T-cell (primary cell): ENCODE data around the gene PSMC3. TPM values are rescaled to one million over a fixed set of nuclear protein-coding genes. Genes with fewer than 3 reads are reported as not detected.
A peak's percentile ranks its signal among the peaks of the same experiment; 100 is the strongest.
"Not testable (repeated sequence)": the region's sequence is repeated elsewhere in the genome, so short reads cannot be mapped to it uniquely, and the experiment has no call there.

Source experiments
- ATAC-seq, 4 experiments: fragments of 200-7000 bp in 3 of 4; fragments of 150-1000 bp in 1 of 4; cut with Tn5 transposase; replicated peaks in 1 of 4; 1 replicate in 3 of 4; 2 replicates in 1 of 4; pipeline ENCODE4 v1.10.0; 2021; ENCODE audit warnings: moderate library complexity in 3 of 4, mild to moderate bottlenecking in 2 of 4, moderate number of reproducible peaks in 1 of 4
- CTCF ChIA-PET, 2 donors: fragments of 300-600 bp; sonication (Branson Sonifier 250); formaldehyde crosslinking; loops; one replicate each; lab custom pipeline; 2022; ENCODE audit warnings: antibody characterized with exemption in 2 of 2; lab: Charles Lee
- POLR2A ChIA-PET, 2 donors: fragments of 300-600 bp; sonication (Branson Sonifier 250); formaldehyde crosslinking; loops; one replicate each; lab custom pipeline; 2022; ENCODE audit warnings: antibody characterized with exemption in 2 of 2; lab: Charles Lee
- DNase-seq, 35 experiments: peaks; one replicate each; pipeline versions ENCODE4 v3.0.0 to v3.0.0-alpha.2; 2013 to 2023
- H3K27ac ChIP-seq: one replicate; pipeline ENCODE4 v1.5.1; 2013; ENCODE audit warnings: low read length
- H3K27me3 ChIP-seq, 2 experiments: replicated peaks in 1 of 2; 1 replicate in 1 of 2; 2 replicates in 1 of 2; pipeline versions ENCODE4 v1.6.1 to v1.7.0; 2013; ENCODE audit warnings: low read length in 1 of 2, mixed read lengths in 1 of 2; ENCODE audit not compliant: control insufficient read depth in 2 of 2, insufficient read depth in 2 of 2; ENCODE audit errors: extremely low read depth in 1 of 2
- H3K36me3 ChIP-seq, 2 donors: 1 replicate in 1 of 2; 2 replicates in 1 of 2; pipeline versions ENCODE4 v1.6.1 to v1.7.0; 2013; ENCODE audit warnings: low read length in 1 of 2; ENCODE audit not compliant: control insufficient read depth in 2 of 2, insufficient read depth in 1 of 2; ENCODE audit errors: extremely low read depth in 1 of 2
- H3K4me1 ChIP-seq, 2 experiments: 1 replicate in 1 of 2; 2 replicates in 1 of 2; pipeline versions ENCODE4 v1.6.1 to v1.7.0; 2013; ENCODE audit warnings: low read length in 2 of 2, mixed read lengths in 1 of 2; ENCODE audit not compliant: insufficient read depth in 2 of 2, control insufficient read depth in 1 of 2; ENCODE audit errors: extremely low read depth in 1 of 2
- H3K4me3 ChIP-seq, 2 donors: 1 replicate in 1 of 2; 2 replicates in 1 of 2; pipeline versions ENCODE4 v1.5.1 to v1.7.0; 2013; ENCODE audit warnings: mild to moderate bottlenecking in 2 of 2, low read length in 1 of 2, moderate library complexity in 1 of 2; ENCODE audit not compliant: control insufficient read depth in 1 of 2; ENCODE audit errors: extremely low read depth in 1 of 2
- H3K9me3 ChIP-seq: 2 replicates; pipeline ENCODE4 v1.7.0; 2013
- H3K27ac Mint-ChIP-seq, 2 donors: one replicate each; pipeline ENCODE4 v1.8.0; 2020 to 2021; ENCODE audit warnings: mild to moderate bottlenecking in 2 of 2, mixed read lengths in 2 of 2
- H3K27me3 Mint-ChIP-seq, 2 donors: one replicate each; pipeline ENCODE4 v1.8.0; 2021 to 2022; ENCODE audit warnings: mixed read lengths in 2 of 2
- H3K36me3 Mint-ChIP-seq: one replicate; pipeline ENCODE4 v1.8.0; 2021; ENCODE audit warnings: mixed read lengths
- H3K4me1 Mint-ChIP-seq, 3 donors: one replicate each; pipeline ENCODE4 v1.8.0; 2020 to 2022; ENCODE audit warnings: mixed read lengths in 3 of 3, mild to moderate bottlenecking in 1 of 3
- H3K4me3 Mint-ChIP-seq, 3 donors: one replicate each; pipeline ENCODE4 v1.8.0; 2020 to 2022; ENCODE audit warnings: mild to moderate bottlenecking in 3 of 3, mixed read lengths in 3 of 3, moderate library complexity in 3 of 3
- H3K9me3 Mint-ChIP-seq, 3 donors: one replicate each; pipeline ENCODE4 v1.8.0; 2020 to 2022; ENCODE audit warnings: mixed read lengths in 3 of 3
- WGBS: methylation state at CpG from one replicate; pipeline ENCODE4 v1.1.5; 2013; ENCODE audit warnings: missing lambda C conversion rate; ENCODE audit not compliant: insufficient coverage; 5-methylcytosine and 5-hydroxymethylcytosine counted together
- total RNA-seq, 35 experiments: library from RNA in 6 of 35; stranded (reverse) in 6 of 35; fragments of 120-200 nt in 1 of 35; gene quantifications; one replicate each; pipeline versions ENCODE4 v1.2.1 to v1.2.4 and lab custom pipeline; 2013 to 2026

The PSMC3 gene
- total RNA-seq, 5 donors from 2014 or later (not counting 1 experiment from before 2014, with no cell fraction given) = 48.6 to 64.4 (median 55.0) TPM

- H3K27me3 ChIP-seq = no peaks in the 10 kb centered on the region
- H3K36me3 ChIP-seq = peaks cover 18 to 70% of the 10 kb centered on the region in 2 donors
- H3K4me3 Mint-ChIP-seq = no peak overlapping the region
- peaks cover 0 to 7% of the 10 kb centered on the region in 2 experiments for H3K4me1 ChIP-seq
- peak overlapping the region in 1 of 2 donors; percentile 11 for H3K27ac Mint-ChIP-seq
- H3K9me3 Mint-ChIP-seq = no peaks in the 10 kb centered on the region
- peaks cover 38% of the 10 kb centered on the region for H3K36me3 Mint-ChIP-seq
- H3K9me3 ChIP-seq = no peaks in the 10 kb centered on the region
- ATAC-seq = no peak
- no peak overlapping the region for H3K4me3 ChIP-seq
- CTCF ChIA-PET = interaction anchor here in 1 of 2 donors (1.4 kb wide), 1 partner anchor 12 kb away, joined by 5 read pairs; no protein-coding TSS in a partner anchor
- 95% methylated on average over 2 of the region's 4 CpGs for WGBS
- DNase-seq = no peak
- POLR2A ChIA-PET = no interaction called here
- peaks cover 4 to 11% (median 6%) of the 10 kb centered on the region in 3 donors for H3K4me1 Mint-ChIP-seq
- no peaks in the 10 kb centered on the region for H3K27me3 Mint-ChIP-seq
- H3K27ac ChIP-seq = no peak overlapping the region
Observed at GRCh38 chr11:47466701-47467250, 40.5 kb upstream of the PSMC3 start.

GRCh38 chr11:47466201-47466600 lies 40.0 kb upstream of the PSMC3 start:
- ChIA-PET CTCF (interaction anchor here in 1 of 2 donors (0.5 to 1.4 kb wide), 2 partner anchors 9 to 12 kb away, joined by 3 to 5 read pairs; no protein-coding TSS in a partner anchor), POLR2A (no interaction called here)
- 100% methylated on average over 1 of the region's 5 CpGs for WGBS
- H3K4me1 ChIP-seq = peaks cover 0 to 7% of the 10 kb centered on the region in 2 experiments
- Mint-ChIP-seq H3K4me3 (no peak overlapping the region), H3K27me3 (no peaks in the 10 kb centered on the region), H3K27ac (no peak overlapping the region), H3K36me3 (peaks cover 34% of the 10 kb centered on the region), H3K9me3 (no peaks in the 10 kb centered on the region), H3K4me1 (peaks cover 4 to 11% (median 6%) of the 10 kb centered on the region in 3 donors)
- no peaks in the 10 kb centered on the region for H3K27me3 ChIP-seq
- H3K4me3 ChIP-seq = no peak overlapping the region
- ATAC-seq (no peak), DNase-seq (no peak)
- peaks cover 16 to 65% of the 10 kb centered on the region in 2 donors for H3K36me3 ChIP-seq
- H3K9me3 ChIP-seq = no peaks in the 10 kb centered on the region
- H3K27ac ChIP-seq = no peak overlapping the region

- Histone ChIP-seq H3K36me3 (peaks cover 16 to 48% of the 10 kb centered on the region in 2 donors), H3K27me3 (no peaks in the 10 kb centered on the region), H3K4me3 (no peak overlapping the region), H3K4me1 (peaks cover 0 to 7% of the 10 kb centered on the region in 2 experiments), H3K9me3 (no peaks in the 10 kb centered on the region), H3K27ac (no peak overlapping the region)
- ATAC-seq (no peak), DNase-seq (no peak)
- Mint-ChIP-seq H3K9me3 (no peaks in the 10 kb centered on the region), H3K4me1 (peaks cover 0 to 9% (median 8%) of the 10 kb centered on the region in 3 donors), H3K4me3 (no peak overlapping the region), H3K27me3 (no peaks in the 10 kb centered on the region), H3K36me3 (peaks cover 28% of the 10 kb centered on the region), H3K27ac (no peak overlapping the region)
- POLR2A ChIA-PET = no interaction called here
- WGBS = no CpG with 5 or more reads among the region's 5 CpGs
- CTCF ChIA-PET = no interaction called here
Observed at GRCh38 chr11:47464483-47464882, 38.2 kb upstream of the PSMC3 start.

GRCh38 chr11:47461876-47462275 lies 35.6 kb upstream of the PSMC3 start:
- H3K4me1 ChIP-seq = no peaks in the 10 kb centered on the region
- H3K27ac ChIP-seq = no peak overlapping the region
- no peak overlapping the region for H3K4me3 ChIP-seq
- H3K9me3 Mint-ChIP-seq = no peaks in the 10 kb centered on the region
- 93% methylated on average over 2 of the region's 7 CpGs for WGBS
- peaks cover 0 to 6% (median 0%) of the 10 kb centered on the region in 3 donors for H3K4me1 Mint-ChIP-seq
- H3K36me3 ChIP-seq = peaks cover 10 to 25% of the 10 kb centered on the region in 2 donors
- ATAC-seq (no peak), DNase-seq (no peak)
- H3K27me3 Mint-ChIP-seq = no peaks in the 10 kb centered on the region
- H3K36me3 Mint-ChIP-seq = peaks cover 14% of the 10 kb centered on the region
- ChIA-PET POLR2A (no interaction called here), CTCF (no interaction called here)
- no peaks in the 10 kb centered on the region for H3K27me3 ChIP-seq
- peak overlapping the region in 1 of 2 donors; percentile 4 for H3K27ac Mint-ChIP-seq
- no peak overlapping the region for H3K4me3 Mint-ChIP-seq
- no peaks in the 10 kb centered on the region for H3K9me3 ChIP-seq

- H3K4me1 Mint-ChIP-seq = peaks cover 0 to 6% (median 0%) of the 10 kb centered on the region in 3 donors
- ChIA-PET CTCF (no interaction called here), POLR2A (no interaction called here)
- Histone ChIP-seq H3K27me3 (no peaks in the 10 kb centered on the region), H3K27ac (no peak overlapping the region), H3K36me3 (peaks cover 8 to 16% of the 10 kb centered on the region in 2 donors), H3K4me1 (no peaks in the 10 kb centered on the region), H3K4me3 (no peak overlapping the region), H3K9me3 (no peaks in the 10 kb centered on the region)
- peak overlapping the region in 1 of 2 donors; percentile 68 for H3K27ac Mint-ChIP-seq
- DNase-seq (no peak), ATAC-seq (no peak)
- H3K36me3 Mint-ChIP-seq = peaks cover 13% of the 10 kb centered on the region
- no peaks in the 10 kb centered on the region for H3K27me3 Mint-ChIP-seq
- no peak overlapping the region for H3K4me3 Mint-ChIP-seq
- H3K9me3 Mint-ChIP-seq = no peaks in the 10 kb centered on the region
- WGBS = 90% methylated on average over 1 of the region's 2 CpGs
Observed at GRCh38 chr11:47460571-47461235, 34.5 kb upstream of the PSMC3 start.

- POLR2A ChIA-PET = interaction anchor here (0.6 kb wide), 4 partner anchors 86 to 329 kb away, joined by 3 to 5 read pairs (median 4); no protein-coding TSS in a partner anchor
- no CpG with 5 or more reads among the region's 8 CpGs for WGBS
- H3K36me3 Mint-ChIP-seq, H3K27me3 ChIP-seq, H3K27me3 Mint-ChIP-seq, H3K27ac Mint-ChIP-seq, H3K9me3 Mint-ChIP-seq, H3K36me3 ChIP-seq, H3K4me1 ChIP-seq, H3K4me1 Mint-ChIP-seq, H3K4me3 Mint-ChIP-seq, H3K27ac ChIP-seq, H3K4me3 ChIP-seq, H3K9me3 ChIP-seq: not testable (repeated sequence)
- DNase-seq (peak; percentile 21 to 83 (median 61)), ATAC-seq (peak; percentile 84 to 95 (median 88))
- CTCF ChIA-PET = interaction anchor here (0.5 to 1.6 kb wide), 32 partner anchors 11 to 1536 kb away, joined by 3 to 6 read pairs (median 4); partner anchors contain the start of genes ARFGAP2 (in 1 of the 2) and DDB2 (in 1 of the 2)
Observed at GRCh38 chr11:47454258-47454671, 28.0 kb upstream of the PSMC3 start.
